ENCODE measurements around the gene PPP2R2C. TPM values are rescaled to one million over a fixed set of nuclear protein-coding genes. Genes with fewer than 3 reads are reported as not detected.
A peak's percentile ranks its signal among the peaks of the same experiment; 100 is the strongest.

PPP2R2C gene
- total RNA-seq, 4 donors from 2014 or later, result 50.7 to 81.3 (median 62.0) TPM

- 76 to 79% methylated on average over 8 of the region's 8 CpGs for WGBS, 2 donors
- intact Hi-C loops (cut with DNase I; ENCODE audit: low total_unique reads), result no loop called here
- peak in 1 of 2 donors; percentile 4 for DNase-seq (ENCODE audit: low spot score in 2 of 2)
- no peak overlapping the region for H3K4me3 ChIP-seq (ENCODE audit: low read depth, poor library complexity, severe bottlenecking)
- TF ChIP-seq CTCF (IDR thresholded peaks at IDR 0.05), result no peak
- no peak for TF ChIP-seq POLR2A (IDR thresholded peaks at IDR 0.05)
Observed at GRCh38 chr4:6497796-6498195, 25.4 kb upstream of the PPP2R2C start.

- intact Hi-C loops (cut with DNase I; ENCODE audit: low total_unique reads), result no loop called here
- WGBS, 2 donors, result 86 to 87% methylated on average over 5 of the region's 5 CpGs
- no peak overlapping the region for H3K4me3 ChIP-seq (ENCODE audit: low read depth, poor library complexity, severe bottlenecking)
- DNase-seq (ENCODE audit: low spot score in 2 of 2), result peak in 1 of 2 donors; percentile 60
- TF ChIP-seq CTCF (IDR thresholded peaks at IDR 0.05), result no peak
- no peak for TF ChIP-seq POLR2A (IDR thresholded peaks at IDR 0.05)
Observed at GRCh38 chr4:6495736-6496135, 23.3 kb upstream of the PPP2R2C start.

- TF ChIP-seq CTCF (IDR thresholded peaks at IDR 0.05) (no peak), POLR2A (IDR thresholded peaks at IDR 0.05) (no peak)
- peak in 1 of 2 donors; percentile 80 for DNase-seq (ENCODE audit: low spot score in 2 of 2)
- WGBS, 2 donors, result 84 to 93% methylated on average over 7 of the region's 7 CpGs
- no peak overlapping the region for H3K4me3 ChIP-seq (ENCODE audit: low read depth, poor library complexity, severe bottlenecking)
- intact Hi-C loops (cut with DNase I; ENCODE audit: low total_unique reads), result no loop called here
Observed at GRCh38 chr4:6495296-6495590, 22.8 kb upstream of the PPP2R2C start.

GRCh38 chr4:6494431-6495295 is 22.2 kb upstream of the PPP2R2C start:
- peak in 1 of 2 donors; percentile 75 for DNase-seq (ENCODE audit: low spot score in 2 of 2)
- intact Hi-C loops (cut with DNase I; ENCODE audit: low total_unique reads), result no loop called here
- TF ChIP-seq CTCF (IDR thresholded peaks at IDR 0.05), result no peak
- no peak for TF ChIP-seq POLR2A (IDR thresholded peaks at IDR 0.05)
- 78 to 83% methylated on average over 16 to 17 of the region's 18 CpGs for WGBS, 2 donors
- no peak overlapping the region for H3K4me3 ChIP-seq (ENCODE audit: low read depth, poor library complexity, severe bottlenecking)

- DNase-seq (ENCODE audit: low spot score in 2 of 2), result peak in 1 of 2 donors; percentile 75
- WGBS, 2 donors, result 17% methylated on average over 22 of the region's 22 CpGs
Observed at GRCh38 chr4:6493658-6494304, 21.4 kb upstream of the PPP2R2C start.

More at GRCh38 chr4:6493658-6494304, 21.4 kb upstream of the PPP2R2C start:
- TF ChIP-seq CTCF (IDR thresholded peaks at IDR 0.05) (no peak), POLR2A (IDR thresholded peaks at IDR 0.05) (no peak)
- no peak overlapping the region for H3K4me3 ChIP-seq (ENCODE audit: low read depth, poor library complexity, severe bottlenecking)
- intact Hi-C loops (cut with DNase I; ENCODE audit: low total_unique reads), result no loop called here
